Activated T-helper 17 cell treated with anti-CD3 and anti-CD28 coated beads, Interleukin-2, amount 50 U/mL, for 72 hours (primary cell): ENCODE measurements around the gene MYH2. TPM values are rescaled to one million over a fixed set of nuclear protein-coding genes. Genes with fewer than 3 reads are reported as not detected.
"Not testable (repeated sequence)": the region's sequence is repeated elsewhere in the genome, so short reads cannot be mapped to it uniquely, and the experiment has no call there.

Experiments used
- ATAC-seq: fragments of 150-1000 bp; cut with Tn5 transposase; replicated peaks from 2 replicates; pipeline ENCODE4 v1.10.0; 2021; ENCODE audit warnings: mild to moderate bottlenecking, moderate library complexity
- H3K27ac Mint-ChIP-seq: one replicate; pipeline ENCODE4 v1.8.0; 2022; ENCODE audit warnings: mixed read lengths
- H3K27me3 Mint-ChIP-seq: one replicate; pipeline ENCODE4 v1.8.0; 2022; ENCODE audit warnings: mixed read lengths
- H3K36me3 Mint-ChIP-seq: one replicate; pipeline ENCODE4 v1.8.0; 2022; ENCODE audit warnings: low read depth, mild to moderate bottlenecking, mixed read lengths
- H3K4me1 Mint-ChIP-seq: one replicate; pipeline ENCODE4 v1.8.0; 2022; ENCODE audit warnings: mixed read lengths
- H3K4me3 Mint-ChIP-seq: one replicate; pipeline ENCODE4 v1.8.0; 2022; ENCODE audit warnings: mild to moderate bottlenecking, mixed read lengths
- H3K9me3 Mint-ChIP-seq: one replicate; pipeline ENCODE4 v1.8.0; 2022; ENCODE audit warnings: mixed read lengths
- total RNA-seq, 2 donors: library from RNA; stranded (reverse); gene quantifications; one replicate each; pipeline ENCODE4 v1.2.3, GENCODE V29; 2022

Gene MYH2
- not detected for total RNA-seq

DNA sequence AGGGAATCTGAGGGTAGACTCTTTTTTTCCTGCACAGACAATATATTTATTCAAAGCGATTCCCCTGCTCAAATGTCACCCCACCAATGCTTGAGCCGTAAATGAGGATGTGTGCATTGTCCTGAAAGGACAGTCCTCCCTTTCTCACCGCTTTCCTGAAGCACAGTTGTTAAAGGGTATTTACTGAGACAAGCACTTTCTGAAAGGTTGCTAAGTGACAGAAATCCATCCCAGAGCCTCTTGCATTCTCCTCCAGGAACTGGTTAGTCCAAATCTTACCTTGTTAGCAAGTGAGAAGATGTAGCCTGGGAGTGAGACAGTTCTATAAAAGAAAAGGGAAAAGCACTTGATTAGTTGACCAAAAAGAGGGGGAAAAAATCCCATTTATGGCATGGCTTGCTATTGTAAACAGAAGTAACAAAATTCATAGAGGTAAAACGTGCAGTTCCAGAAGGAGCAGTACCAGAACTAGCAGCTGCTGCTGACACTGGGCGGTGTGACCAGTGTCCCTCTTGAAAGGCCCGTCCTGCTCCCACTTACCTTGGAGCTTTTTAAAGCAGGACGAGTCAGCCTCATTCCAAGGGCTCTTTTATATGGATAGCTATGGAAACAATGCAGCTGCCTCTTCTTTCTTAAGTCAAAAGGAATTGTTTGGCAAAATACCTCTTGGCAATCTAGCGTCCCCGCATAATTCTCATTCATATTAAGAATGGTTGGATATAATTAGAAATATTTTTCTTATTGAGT, at the start of gene MYH2:
TSS of gene MYH2 (minus strand) at position 563 of the 747 bp plus-strand sequence. CDS start 1,738 bp downstream, outside the sequence.
- no peak for ATAC-seq
- no peaks in the 10 kb centered on the region for H3K4me1 Mint-ChIP-seq
- peaks cover 17% of the 10 kb centered on the region for H3K27me3 Mint-ChIP-seq
- H3K4me3 Mint-ChIP-seq = no peak within 1 kb of the TSS
- no peaks in the 10 kb centered on the region for H3K36me3 Mint-ChIP-seq
- H3K9me3 Mint-ChIP-seq = no peaks in the 10 kb centered on the region
- no peak within 1 kb of the TSS for H3K27ac Mint-ChIP-seq

DNA sequence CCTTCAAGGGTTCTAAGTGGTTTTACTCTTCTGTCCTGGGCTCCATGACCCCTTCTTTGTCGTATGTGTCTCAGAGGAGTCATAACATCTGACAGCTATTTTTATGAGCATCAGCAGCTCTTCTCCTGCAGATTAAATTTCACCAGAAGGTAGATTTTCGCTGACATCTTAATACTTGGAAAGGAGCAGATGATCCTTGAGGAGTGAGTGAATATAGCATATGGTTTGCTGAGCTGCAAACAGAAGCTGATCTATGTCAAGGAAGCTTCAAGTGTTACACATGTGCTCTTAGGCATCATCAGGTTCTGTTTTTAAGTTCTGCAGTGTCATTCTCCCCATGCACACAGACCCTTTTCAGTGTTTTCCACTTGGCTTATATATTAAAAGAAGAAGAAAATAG, 49.2 kb upstream of the MYH2 start:
- no peak overlapping the region for H3K4me3 Mint-ChIP-seq
- H3K27me3 Mint-ChIP-seq = peaks cover 21% of the 10 kb centered on the region
- no peak overlapping the region for H3K27ac Mint-ChIP-seq
- no peaks in the 10 kb centered on the region for H3K9me3 Mint-ChIP-seq
- no peaks in the 10 kb centered on the region for H3K36me3 Mint-ChIP-seq
- ATAC-seq = no peak
- H3K4me1 Mint-ChIP-seq = no peaks in the 10 kb centered on the region

DNA sequence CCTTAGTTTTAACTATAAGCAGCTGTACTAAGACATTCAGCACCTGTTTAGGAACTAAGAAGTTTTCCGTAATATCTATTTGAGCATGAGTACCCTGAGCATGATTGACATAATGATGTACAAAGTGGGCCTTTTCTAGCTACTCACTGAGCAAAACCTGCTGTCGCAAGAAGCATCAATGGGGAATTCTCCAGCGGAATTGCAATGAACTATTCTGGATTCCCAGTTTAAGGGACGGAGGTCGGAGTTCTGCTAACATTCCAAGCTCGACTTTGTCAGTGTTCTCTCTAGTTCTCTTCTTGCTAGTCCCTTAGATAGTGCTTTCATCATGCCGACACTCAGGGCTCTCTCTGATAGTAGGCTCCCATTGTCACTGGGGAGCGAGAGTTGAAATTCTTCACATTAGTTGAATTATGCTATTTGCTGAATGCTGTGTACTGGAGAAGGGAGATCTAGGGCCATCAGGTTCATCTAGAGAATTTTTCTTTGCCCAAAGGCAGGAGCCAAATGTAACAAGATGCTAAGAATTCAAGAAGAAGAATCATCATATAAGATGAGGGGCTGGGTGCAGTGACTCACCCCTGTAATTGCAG, 40.2 kb upstream of the MYH2 start:
- ATAC-seq = no peak
- Mint-ChIP-seq H3K36me3 (no peaks in the 10 kb centered on the region), H3K27ac (no peak overlapping the region), H3K4me3 (no peak overlapping the region), H3K9me3 (no peaks in the 10 kb centered on the region), H3K4me1 (no peaks in the 10 kb centered on the region), H3K27me3 (peaks cover 27% of the 10 kb centered on the region)

DNA sequence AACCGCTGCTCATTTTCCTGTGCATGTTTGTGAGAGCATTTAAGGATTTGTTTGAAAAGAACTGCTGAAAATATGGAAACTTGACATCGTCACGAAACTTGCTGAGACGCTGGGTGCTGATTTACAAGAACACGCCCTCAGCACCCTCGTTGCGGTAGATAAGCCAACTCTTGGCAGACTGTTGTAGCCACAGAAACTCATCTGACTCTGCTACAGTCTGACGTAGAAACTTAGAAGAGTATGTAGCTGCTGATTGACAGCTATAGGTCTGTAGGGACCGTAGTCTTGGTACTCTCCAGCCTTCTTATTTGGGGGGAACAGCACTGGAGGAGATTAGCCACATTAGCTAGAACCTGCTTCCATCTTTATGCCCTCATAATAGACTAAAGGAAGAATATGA, 36.1 kb upstream of the MYH2 start:
- Mint-ChIP-seq H3K9me3 (peaks cover 6% of the 10 kb centered on the region), H3K4me3 (no peak overlapping the region), H3K27ac (no peak overlapping the region), H3K27me3 (peaks cover 34% of the 10 kb centered on the region), H3K36me3 (no peaks in the 10 kb centered on the region), H3K4me1 (no peaks in the 10 kb centered on the region)
- ATAC-seq = no peak

DNA sequence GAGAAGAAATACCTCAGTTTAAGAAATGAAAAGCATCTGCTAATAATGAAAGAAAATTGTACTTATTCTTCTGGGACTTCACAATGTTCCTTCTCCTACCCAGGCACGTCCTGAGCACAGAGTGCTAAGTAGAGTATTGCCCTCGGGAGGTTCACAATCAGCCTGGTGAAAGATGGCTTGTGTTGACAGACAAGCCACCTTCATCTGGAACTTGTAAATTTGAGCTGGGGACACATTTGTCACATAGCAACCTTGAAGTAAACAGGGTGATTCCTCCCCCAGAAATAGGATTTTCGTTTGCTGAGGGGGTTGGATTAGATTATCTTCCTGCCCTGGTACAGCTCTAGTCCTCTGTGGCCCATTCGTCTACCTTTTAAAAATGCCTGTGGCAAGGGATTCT, 34.4 kb upstream of the MYH2 start:
- H3K4me3 Mint-ChIP-seq = no peak overlapping the region
- H3K36me3 Mint-ChIP-seq = no peaks in the 10 kb centered on the region
- peaks cover 6% of the 10 kb centered on the region for H3K9me3 Mint-ChIP-seq
- H3K27me3 Mint-ChIP-seq = peaks cover 27% of the 10 kb centered on the region
- no peak for ATAC-seq
- H3K4me1 Mint-ChIP-seq = no peaks in the 10 kb centered on the region
- no peak overlapping the region for H3K27ac Mint-ChIP-seq

DNA sequence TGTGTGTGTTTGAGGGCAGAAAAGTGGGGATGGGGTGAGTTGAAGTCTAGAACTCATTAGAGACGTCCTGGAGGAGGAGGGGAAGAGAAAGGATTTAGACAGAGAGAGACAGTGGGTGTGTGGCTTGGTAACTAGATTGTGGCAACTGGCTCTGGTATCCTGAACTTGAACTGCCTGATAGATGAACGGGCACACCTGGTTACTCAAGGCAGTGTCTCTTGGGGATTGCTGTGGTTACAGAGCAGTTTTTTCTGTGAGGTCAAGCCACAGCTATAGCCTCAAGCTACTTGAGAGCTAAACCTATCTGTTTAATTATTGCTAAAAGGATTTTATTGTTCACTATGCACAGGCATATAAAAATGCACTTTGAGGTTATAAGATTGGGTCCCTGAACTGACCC, 29.8 kb upstream of the MYH2 start:
- no peak overlapping the region for H3K27ac Mint-ChIP-seq
- H3K4me1 Mint-ChIP-seq = no peaks in the 10 kb centered on the region
- peaks cover 6% of the 10 kb centered on the region for H3K9me3 Mint-ChIP-seq
- H3K36me3 Mint-ChIP-seq = no peaks in the 10 kb centered on the region
- H3K4me3 Mint-ChIP-seq = no peak overlapping the region
- peaks cover 27% of the 10 kb centered on the region for H3K27me3 Mint-ChIP-seq
- no peak for ATAC-seq

DNA sequence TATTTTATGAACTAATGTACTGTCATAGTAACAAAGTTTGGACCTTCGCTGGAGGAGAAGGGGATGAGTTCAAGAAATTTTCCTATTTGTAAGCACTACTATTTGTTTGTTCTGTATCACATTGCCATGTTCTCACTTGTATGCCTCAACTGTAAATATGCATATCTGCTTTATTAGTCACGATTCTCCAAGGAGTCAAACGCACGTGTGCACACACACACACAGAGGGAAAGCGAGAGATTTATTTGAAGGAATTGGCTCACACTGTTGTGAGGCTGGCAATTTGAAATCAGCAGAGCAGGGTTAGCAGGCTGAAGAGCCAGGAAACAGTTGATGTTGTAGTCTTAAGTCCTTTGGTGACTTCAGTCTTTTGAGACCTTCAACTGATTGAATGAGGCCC, 24.9 kb upstream of the MYH2 start:
- H3K27me3 Mint-ChIP-seq = peaks cover 11% of the 10 kb centered on the region
- H3K4me1 Mint-ChIP-seq = no peaks in the 10 kb centered on the region
- no peaks in the 10 kb centered on the region for H3K36me3 Mint-ChIP-seq
- no peaks in the 10 kb centered on the region for H3K9me3 Mint-ChIP-seq
- H3K27ac Mint-ChIP-seq = no peak overlapping the region
- ATAC-seq = no peak
- H3K4me3 Mint-ChIP-seq = no peak overlapping the region

DNA sequence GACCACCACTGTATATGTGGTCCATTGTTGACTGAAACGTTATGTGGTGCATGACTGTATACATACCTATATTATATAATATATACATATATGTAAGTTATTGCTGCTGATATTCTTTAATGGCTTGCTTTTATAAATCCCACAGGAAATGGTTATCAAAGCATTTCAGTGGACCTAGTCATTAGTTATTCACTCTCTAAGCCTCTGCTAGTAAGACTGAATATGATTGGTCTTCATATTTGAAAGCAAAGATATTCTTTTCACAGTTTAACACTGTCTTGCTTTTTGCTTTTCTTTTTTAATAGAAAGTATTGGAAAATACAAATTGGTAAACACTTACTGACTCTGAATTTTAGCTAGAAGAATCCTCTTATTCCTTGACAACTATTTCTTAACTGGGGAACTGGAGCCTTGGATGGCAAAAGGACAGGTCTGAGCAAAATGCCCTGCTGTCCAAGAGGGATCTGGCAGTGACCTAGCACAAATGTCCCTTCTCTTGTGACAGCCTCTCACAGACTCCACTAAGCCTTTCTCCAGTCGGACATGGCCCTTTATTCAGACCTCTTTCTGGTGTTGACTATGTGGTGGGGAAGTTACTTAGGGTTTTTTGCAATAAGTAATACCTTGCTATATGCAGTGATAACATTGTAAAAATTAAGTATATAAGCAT, 14.7 kb upstream of the MYH2 start:
- Mint-ChIP-seq H3K4me3 (no peak overlapping the region), H3K27me3 (peaks cover 12% of the 10 kb centered on the region), H3K36me3 (no peaks in the 10 kb centered on the region), H3K4me1 (no peaks in the 10 kb centered on the region), H3K9me3 (no peaks in the 10 kb centered on the region), H3K27ac (no peak overlapping the region)
- no peak for ATAC-seq

DNA sequence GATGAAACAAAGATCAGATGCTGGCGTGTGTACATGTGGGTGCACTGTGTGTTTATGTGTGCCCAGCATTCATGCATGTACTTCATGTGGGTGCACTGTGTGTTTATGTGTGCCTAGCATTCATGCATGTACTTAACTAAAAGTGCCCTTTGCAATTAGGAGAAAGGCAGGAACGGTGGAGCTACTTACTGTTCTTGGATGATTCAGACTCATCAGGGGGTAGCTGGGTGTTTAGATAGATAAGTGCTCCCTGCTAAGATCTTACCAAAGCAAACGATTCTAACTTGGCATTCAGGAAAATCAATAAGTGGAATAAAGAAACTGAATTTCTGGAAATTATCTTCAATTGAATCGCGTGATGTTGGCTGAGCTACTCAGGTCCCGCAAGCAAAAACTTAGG, 8.6 kb upstream of the MYH2 start:
- no peaks in the 10 kb centered on the region for H3K36me3 Mint-ChIP-seq
- no peak overlapping the region for H3K27ac Mint-ChIP-seq
- no peak overlapping the region for H3K4me3 Mint-ChIP-seq
- ATAC-seq = no peak
- peaks cover 4% of the 10 kb centered on the region for H3K27me3 Mint-ChIP-seq
- no peaks in the 10 kb centered on the region for H3K4me1 Mint-ChIP-seq
- no peaks in the 10 kb centered on the region for H3K9me3 Mint-ChIP-seq

DNA sequence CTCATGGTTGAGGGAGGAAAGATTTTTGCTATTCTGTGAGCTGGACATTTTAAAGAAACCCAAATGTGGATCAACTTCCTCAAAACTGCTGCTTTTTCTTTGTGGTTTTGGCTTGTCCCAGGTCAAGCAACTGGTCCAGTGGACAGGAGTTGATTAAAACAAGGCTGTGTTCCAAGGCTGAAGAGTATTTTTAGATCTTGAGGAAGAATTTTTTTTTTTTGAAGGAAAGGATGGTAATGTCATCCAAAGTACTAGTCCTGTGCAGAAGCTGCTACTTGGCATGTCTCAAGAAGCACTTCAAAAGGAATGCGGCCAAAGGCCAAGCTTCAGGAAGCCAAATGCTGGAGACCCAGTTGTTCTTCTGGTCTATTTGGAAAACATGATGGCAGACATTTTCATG, 8.0 kb upstream of the MYH2 start:
- H3K36me3 Mint-ChIP-seq = no peaks in the 10 kb centered on the region
- no peak overlapping the region for H3K27ac Mint-ChIP-seq
- H3K9me3 Mint-ChIP-seq = no peaks in the 10 kb centered on the region
- no peaks in the 10 kb centered on the region for H3K4me1 Mint-ChIP-seq
- no peak for ATAC-seq
- H3K27me3 Mint-ChIP-seq = peaks cover 8% of the 10 kb centered on the region
- H3K4me3 Mint-ChIP-seq = no peak overlapping the region

DNA sequence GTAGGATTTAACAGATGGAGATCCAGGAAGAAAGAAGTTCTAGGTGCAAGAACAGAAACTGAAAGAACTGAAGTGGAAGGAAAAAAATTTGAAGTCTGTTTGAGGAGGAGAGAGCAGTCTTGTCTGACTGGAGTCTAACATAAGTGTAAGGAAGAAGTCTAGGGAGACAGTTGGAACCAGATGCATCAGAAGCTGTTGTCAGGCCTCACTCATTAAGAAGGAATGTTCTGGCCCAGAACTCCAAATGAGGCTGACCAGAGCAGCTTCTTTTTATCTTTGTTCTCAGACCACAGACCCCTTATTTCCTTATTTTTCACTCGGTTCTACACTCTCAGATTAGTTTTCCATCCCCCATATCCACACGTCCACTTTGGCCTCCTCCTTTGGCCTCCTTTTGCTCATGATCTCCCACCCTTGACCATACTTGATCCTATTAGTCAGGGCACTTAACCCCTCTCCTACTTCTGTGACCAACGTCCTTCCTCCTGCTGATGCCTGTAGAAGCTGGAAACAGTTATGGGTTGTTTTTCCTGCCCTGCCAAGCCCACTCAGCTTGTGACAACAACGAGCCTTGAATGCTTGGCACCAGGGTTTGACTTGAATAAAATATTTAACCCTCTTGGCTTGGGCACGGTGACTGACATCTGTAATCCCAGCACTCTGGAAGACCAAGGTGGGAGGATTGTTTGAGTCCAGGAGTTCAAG, 7.0 kb upstream of the MYH2 start:
- peaks cover 11% of the 10 kb centered on the region for H3K27me3 Mint-ChIP-seq
- H3K4me1 Mint-ChIP-seq = no peaks in the 10 kb centered on the region
- H3K9me3 Mint-ChIP-seq = no peaks in the 10 kb centered on the region
- no peaks in the 10 kb centered on the region for H3K36me3 Mint-ChIP-seq
- H3K4me3 Mint-ChIP-seq = no peak overlapping the region
- ATAC-seq = no peak
- no peak overlapping the region for H3K27ac Mint-ChIP-seq

DNA sequence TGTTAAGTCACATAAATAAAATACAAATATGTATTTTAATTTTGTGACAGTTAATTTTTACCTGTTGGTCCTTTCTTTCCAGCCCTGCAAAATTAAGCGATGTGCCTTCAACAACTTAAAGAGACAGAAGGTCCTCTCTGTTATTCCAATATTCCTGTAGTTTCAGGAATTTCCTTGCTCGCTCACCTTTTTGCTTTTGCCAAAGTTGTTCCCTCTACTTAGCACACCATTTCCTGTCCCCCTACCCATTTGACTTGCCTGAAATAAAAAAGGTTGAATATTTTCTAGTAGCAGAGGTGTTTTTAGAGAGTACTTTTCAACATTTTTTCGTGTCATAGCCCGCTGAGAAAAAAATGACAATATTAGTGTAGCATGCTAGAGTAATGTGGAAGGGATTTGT, 556 bp upstream of the MYH2 start:
- no peak overlapping the region for H3K27ac Mint-ChIP-seq
- ATAC-seq = no peak

DNA sequence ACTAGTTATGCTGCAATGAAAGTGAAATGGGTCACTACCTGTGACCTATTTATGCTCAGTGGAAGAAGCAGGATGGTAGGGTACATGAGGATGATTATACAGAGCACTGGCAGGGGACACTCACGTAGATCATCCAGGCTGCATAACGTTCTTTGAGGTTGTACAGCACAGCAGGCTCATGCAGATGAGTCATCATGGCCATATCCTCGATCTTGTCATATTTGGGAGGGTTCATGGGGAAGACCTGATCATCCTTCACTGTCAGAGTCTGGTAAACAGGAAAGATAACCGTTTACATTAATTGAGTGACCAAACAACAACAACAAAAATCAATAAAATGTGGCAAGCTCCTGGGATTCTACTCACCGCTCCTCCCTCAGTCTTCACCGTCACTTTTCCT, 2.1 kb downstream of the MYH2 start:
- H3K4me1 Mint-ChIP-seq = no peaks in the 10 kb centered on the region
- H3K36me3 Mint-ChIP-seq = no peaks in the 10 kb centered on the region
- H3K9me3 Mint-ChIP-seq = no peaks in the 10 kb centered on the region
- no peak overlapping the region for H3K4me3 Mint-ChIP-seq
- no peak for ATAC-seq
- peaks cover 13% of the 10 kb centered on the region for H3K27me3 Mint-ChIP-seq
- H3K27ac Mint-ChIP-seq = no peak overlapping the region

More for the DNA sequence above, 556 bp upstream of the MYH2 start:
- no peaks in the 10 kb centered on the region for H3K9me3 Mint-ChIP-seq
- H3K27me3 Mint-ChIP-seq = peaks cover 14% of the 10 kb centered on the region
- no peak overlapping the region for H3K4me3 Mint-ChIP-seq
- H3K36me3 Mint-ChIP-seq = no peaks in the 10 kb centered on the region
- no peaks in the 10 kb centered on the region for H3K4me1 Mint-ChIP-seq

DNA sequence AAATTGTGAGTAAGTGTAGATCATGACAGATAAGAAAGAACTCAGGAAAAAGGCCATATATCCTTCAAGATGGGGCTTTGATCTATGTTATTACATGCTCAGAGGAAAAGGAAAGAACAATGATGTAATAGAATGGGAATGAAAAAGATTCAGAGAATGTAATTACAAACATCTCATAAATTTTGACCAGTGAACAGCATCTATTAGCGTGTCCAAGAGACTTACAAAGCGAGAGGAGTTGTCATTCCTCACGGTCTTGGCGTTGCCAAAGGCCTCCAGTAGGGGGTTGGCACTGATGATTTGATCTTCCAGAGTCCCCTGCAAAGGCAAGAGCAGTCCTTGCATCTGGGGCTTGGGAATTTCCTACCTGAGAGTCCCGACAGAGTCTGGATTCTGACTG, 6.0 kb downstream of the MYH2 start:
- not testable (repeated sequence) for ATAC-seq, H3K36me3 Mint-ChIP-seq, H3K27ac Mint-ChIP-seq, H3K9me3 Mint-ChIP-seq, H3K4me3 Mint-ChIP-seq, H3K4me1 Mint-ChIP-seq, H3K27me3 Mint-ChIP-seq

DNA sequence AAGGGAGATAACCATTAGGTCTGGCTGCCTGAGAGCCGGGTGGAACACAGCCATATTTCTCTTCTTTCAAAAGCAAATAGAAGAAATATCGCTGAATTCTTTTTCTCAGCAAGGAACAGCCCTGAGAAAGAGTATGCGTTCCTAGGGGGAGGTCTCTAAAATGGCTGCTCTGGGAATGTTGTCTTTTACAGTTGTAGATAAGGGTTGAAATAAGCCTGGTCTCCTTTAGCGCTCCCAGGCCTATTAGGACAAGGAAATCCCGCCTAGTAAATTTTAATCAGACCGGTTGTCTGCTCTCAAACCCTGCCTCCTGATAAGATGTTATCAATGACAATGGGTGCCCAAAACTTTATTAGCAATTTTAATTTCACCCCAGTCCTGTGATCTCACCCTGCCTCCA, 8.3 kb downstream of the MYH2 start:
- not testable (repeated sequence) for H3K4me3 Mint-ChIP-seq, H3K36me3 Mint-ChIP-seq, H3K27me3 Mint-ChIP-seq, ATAC-seq, H3K9me3 Mint-ChIP-seq, H3K27ac Mint-ChIP-seq, H3K4me1 Mint-ChIP-seq
